SU-DHL-6 (cell line): ENCODE data around the gene E4F1.

Experiments
- H2AFZ ChIP-seq: fragments of 200-600 bp; sonication (generic); 2 replicates; pipeline ENCODE4 v1.6.1; 2014; ENCODE audit warnings: low read depth, mild to moderate bottlenecking, moderate library complexity, mixed read lengths, antibody characterized with exemption, low read length; ENCODE audit not compliant: severe bottlenecking
- H3F3A ChIP-seq: fragments of 200-600 bp; shearing (Covaris generic); 2 replicates; pipeline ENCODE4 v1.6.0; 2016; ENCODE audit warnings: antibody characterized with exemption, mild to moderate bottlenecking; ENCODE audit not compliant: insufficient read depth
- H3K27ac ChIP-seq: fragments of 200-600 bp; sonication (generic); 2 replicates; pipeline ENCODE4 v1.5.1; 2016; ENCODE audit warnings: low read depth, mild to moderate bottlenecking, low read length, moderate library complexity, mixed read lengths
- H3K27me3 ChIP-seq: fragments of 200-600 bp; sonication (generic), shearing (Covaris generic); 2 replicates; pipeline ENCODE4 v1.6.0; 2014; ENCODE audit warnings: mild to moderate bottlenecking, low read length
- H3K36me3 ChIP-seq: fragments of 200-600 bp; sonication (generic); 2 replicates; pipeline ENCODE4 v1.6.1; 2014; ENCODE audit warnings: mild to moderate bottlenecking, low read length, mixed read lengths
- H3K4me2 ChIP-seq: fragments of 300-600, 200-600 bp; shearing (Covaris generic), sonication (generic); 2 replicates; pipeline ENCODE4 v1.6.0; 2014; ENCODE audit warnings: low read length, low read depth, mild to moderate bottlenecking; ENCODE audit not compliant: poor library complexity, severe bottlenecking
- H3K4me3 ChIP-seq: fragments of 200-600 bp; sonication (generic); 2 replicates; pipeline ENCODE4 v1.5.1; 2014; ENCODE audit warnings: antibody characterized with exemption, low read length, mild to moderate bottlenecking, mixed read lengths; ENCODE audit not compliant: insufficient read depth, poor library complexity, severe bottlenecking
- H3K79me2 ChIP-seq: fragments of 200-600 bp; sonication (generic); 2 replicates; pipeline ENCODE4 v1.6.1; 2014; ENCODE audit warnings: mild to moderate bottlenecking, low read length, moderate library complexity; ENCODE audit not compliant: insufficient read depth
- H3K9ac ChIP-seq: fragments of 200-600 bp; sonication (generic); 2 replicates; pipeline ENCODE4 v1.7.0; 2014; ENCODE audit warnings: mild to moderate bottlenecking, low read length
- H3K9me2 ChIP-seq: fragments of 200-600 bp; sonication (generic); replicated peaks from 2 replicates; pipeline ENCODE4 v1.6.1; 2014; ENCODE audit warnings: low read length; ENCODE audit not compliant: insufficient read depth
- H3K9me3 ChIP-seq: fragments of 200-600 bp; sonication (generic); 2 replicates; pipeline ENCODE4 v1.6.1; 2014; ENCODE audit warnings: low read length, mixed read lengths; ENCODE audit not compliant: insufficient read depth
- H4K20me1 ChIP-seq: fragments of 200-600 bp; sonication (generic); 2 replicates; pipeline ENCODE4 v1.6.1; 2014; ENCODE audit warnings: low read depth, mild to moderate bottlenecking, antibody characterized with exemption, low read length, moderate library complexity, mixed read lengths
- EZH2phosphoT487 ChIP-seq: fragments of 200-600 bp; sonication (generic), shearing (Covaris generic); conservative IDR thresholded peaks from 2 replicates; pipeline ENCODE4 v1.6.1; 2018; ENCODE audit warnings: mild to moderate bottlenecking, antibody characterized with exemption, low read length, moderate library complexity, mixed read lengths
- TF ChIP-seq, protein P1 (sequence below): fragments of 200-600 bp; sonication (generic); IDR thresholded peaks from one replicate; pipeline ENCODE4 v1.5.1; 2017; ENCODE audit warnings: antibody characterized with exemption, mild to moderate bottlenecking, low read length, moderate library complexity; ENCODE audit not compliant: insufficient read depth, poor library complexity, severe bottlenecking

E4F1 gene

DNA sequence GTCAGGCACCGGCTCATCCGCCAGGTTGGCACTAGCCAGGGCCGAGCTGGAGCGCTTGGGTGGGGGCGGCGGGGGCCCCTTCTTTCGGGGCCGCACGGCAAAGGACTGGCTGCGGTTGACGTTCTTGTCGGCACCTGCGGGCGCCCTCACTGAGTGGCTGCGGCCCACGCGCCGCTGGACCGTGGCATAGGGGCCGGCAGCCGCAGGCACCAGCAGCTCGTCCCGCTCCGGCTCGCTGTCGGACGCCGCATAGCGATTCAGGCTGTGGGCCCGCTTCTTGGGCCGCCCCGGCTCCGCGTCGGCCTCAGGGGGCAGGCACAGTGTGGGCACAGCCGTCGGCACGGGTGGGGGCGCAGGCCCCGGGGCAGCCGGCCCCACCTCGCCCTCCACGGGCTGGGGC is 42.9 kb upstream of the E4F1 start:
- Histone ChIP-seq H3K9me2 (no peaks in the 10 kb centered on the region), H3F3A (no peaks in the 10 kb centered on the region), H3K4me2 (no peak overlapping the region), H3K9ac (no peak overlapping the region), H3K27me3 (no peaks in the 10 kb centered on the region), H3K27ac (no peak overlapping the region), H4K20me1 (no peaks in the 10 kb centered on the region; the same call in 1 of the 2 replicates), H3K4me3 (no peak overlapping the region), H3K79me2 (no peaks in the 10 kb centered on the region), H3K9me3 (no peaks in the 10 kb centered on the region), H2AFZ (no peak overlapping the region), H3K36me3 (no peaks in the 10 kb centered on the region)
- TF ChIP-seq, protein P1, sequence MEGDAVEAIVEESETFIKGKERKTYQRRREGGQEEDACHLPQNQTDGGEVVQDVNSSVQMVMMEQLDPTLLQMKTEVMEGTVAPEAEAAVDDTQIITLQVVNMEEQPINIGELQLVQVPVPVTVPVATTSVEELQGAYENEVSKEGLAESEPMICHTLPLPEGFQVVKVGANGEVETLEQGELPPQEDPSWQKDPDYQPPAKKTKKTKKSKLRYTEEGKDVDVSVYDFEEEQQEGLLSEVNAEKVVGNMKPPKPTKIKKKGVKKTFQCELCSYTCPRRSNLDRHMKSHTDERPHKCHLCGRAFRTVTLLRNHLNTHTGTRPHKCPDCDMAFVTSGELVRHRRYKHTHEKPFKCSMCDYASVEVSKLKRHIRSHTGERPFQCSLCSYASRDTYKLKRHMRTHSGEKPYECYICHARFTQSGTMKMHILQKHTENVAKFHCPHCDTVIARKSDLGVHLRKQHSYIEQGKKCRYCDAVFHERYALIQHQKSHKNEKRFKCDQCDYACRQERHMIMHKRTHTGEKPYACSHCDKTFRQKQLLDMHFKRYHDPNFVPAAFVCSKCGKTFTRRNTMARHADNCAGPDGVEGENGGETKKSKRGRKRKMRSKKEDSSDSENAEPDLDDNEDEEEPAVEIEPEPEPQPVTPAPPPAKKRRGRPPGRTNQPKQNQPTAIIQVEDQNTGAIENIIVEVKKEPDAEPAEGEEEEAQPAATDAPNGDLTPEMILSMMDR: no peak
- no peak for TF ChIP-seq EZH2phosphoT487

DNA sequence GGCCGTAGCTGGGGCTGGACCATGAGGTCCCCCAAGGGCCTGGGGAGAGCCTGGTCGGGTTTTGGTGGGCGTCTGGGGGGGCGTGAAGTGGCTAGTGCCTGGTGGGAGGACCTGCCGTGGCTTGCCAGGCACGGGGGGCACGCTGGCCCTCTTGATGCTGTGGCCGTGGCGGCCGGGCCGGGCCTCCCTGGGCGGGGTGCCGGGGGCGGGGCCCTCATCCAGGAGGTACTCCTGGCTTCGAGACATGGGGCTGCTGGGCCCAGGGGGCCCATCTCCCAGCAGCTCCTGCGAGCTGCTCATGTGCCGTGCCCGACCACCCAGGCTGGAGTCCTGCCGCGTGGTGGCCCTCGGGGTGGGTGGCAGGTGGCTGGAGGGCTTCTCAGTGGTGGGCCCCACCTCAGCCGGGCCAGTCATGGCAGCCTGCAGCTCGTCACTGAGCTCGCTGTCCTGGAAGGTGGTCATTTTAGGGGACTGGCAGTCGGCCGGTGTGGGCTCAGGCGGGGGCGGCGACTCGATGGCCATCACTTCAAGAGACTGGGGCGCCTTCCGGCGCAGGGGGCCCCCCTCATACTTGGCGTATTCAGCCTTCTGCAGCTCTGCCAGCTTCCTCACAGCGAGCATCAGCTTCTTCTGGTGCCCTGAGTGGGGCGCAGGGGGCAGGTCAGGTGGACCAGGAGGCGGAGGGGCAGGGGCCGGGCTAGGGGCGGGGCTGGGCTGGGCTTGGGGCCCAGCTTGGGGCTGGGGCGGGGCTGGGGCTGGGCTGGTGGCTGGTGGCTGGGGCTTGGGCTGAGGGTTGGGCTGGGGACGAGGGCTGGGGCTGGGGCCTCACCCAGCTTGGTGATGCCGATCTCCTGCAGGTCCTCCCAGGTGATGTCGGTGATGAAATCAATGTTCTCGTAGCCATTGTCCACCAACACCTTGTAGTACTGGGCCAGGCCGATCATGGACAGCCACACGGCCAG is 42.1 kb upstream of the E4F1 start:
- no peak overlapping the region for H3K9ac ChIP-seq
- H3K9me2 ChIP-seq: no peaks in the 10 kb centered on the region
- no peaks in the 10 kb centered on the region for H3K79me2 ChIP-seq
- no peaks in the 10 kb centered on the region for H3F3A ChIP-seq
- no peak overlapping the region for H3K4me2 ChIP-seq
- no peaks in the 10 kb centered on the region; the same call in 1 of the 2 replicates for H4K20me1 ChIP-seq
- H3K4me3 ChIP-seq: no peak overlapping the region
- H3K36me3 ChIP-seq: no peaks in the 10 kb centered on the region
- no peak overlapping the region for H2AFZ ChIP-seq
- H3K9me3 ChIP-seq: no peaks in the 10 kb centered on the region
- H3K27ac ChIP-seq: no peak overlapping the region
- TF ChIP-seq, protein P1: no peak
- TF ChIP-seq EZH2phosphoT487: no peak
- no peaks in the 10 kb centered on the region for H3K27me3 ChIP-seq

DNA sequence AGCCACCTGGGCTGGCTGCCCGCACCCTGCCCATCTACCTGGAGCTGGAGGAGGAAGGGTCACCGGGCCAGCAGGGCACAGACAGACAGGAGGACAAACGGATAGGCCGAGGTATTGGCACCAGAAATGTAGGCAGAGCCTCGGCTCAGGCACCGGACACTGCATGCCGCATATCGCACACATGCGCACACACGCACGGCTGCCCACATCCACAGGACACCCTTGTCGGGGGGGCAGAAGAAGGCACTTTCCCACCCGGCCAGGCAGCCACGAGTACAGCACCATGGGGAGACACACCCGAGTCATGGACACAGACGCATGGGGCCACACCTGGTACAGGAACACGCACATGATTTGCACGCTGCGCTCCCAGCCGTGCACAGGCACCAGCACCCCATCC is 41.4 kb upstream of the E4F1 start:
- no peak overlapping the region for H3K9ac ChIP-seq
- no peak overlapping the region for H3K27ac ChIP-seq
- H3F3A ChIP-seq: no peaks in the 10 kb centered on the region
- H3K4me2 ChIP-seq: no peak overlapping the region
- H3K9me3 ChIP-seq: no peaks in the 10 kb centered on the region
- H3K4me3 ChIP-seq: no peak overlapping the region
- no peak for TF ChIP-seq EZH2phosphoT487
- TF ChIP-seq, protein P1: no peak
- no peaks in the 10 kb centered on the region for H3K79me2 ChIP-seq
- no peaks in the 10 kb centered on the region for H3K27me3 ChIP-seq
- H3K36me3 ChIP-seq: no peaks in the 10 kb centered on the region
- H3K9me2 ChIP-seq: no peaks in the 10 kb centered on the region
- H2AFZ ChIP-seq: no peak overlapping the region
- H4K20me1 ChIP-seq: no peaks in the 10 kb centered on the region; the same call in 1 of the 2 replicates
